Measurements from ENCODE around the gene SSR2.
A peak's percentile ranks its signal among the peaks of the same experiment; 100 is the strongest.

DNA sequence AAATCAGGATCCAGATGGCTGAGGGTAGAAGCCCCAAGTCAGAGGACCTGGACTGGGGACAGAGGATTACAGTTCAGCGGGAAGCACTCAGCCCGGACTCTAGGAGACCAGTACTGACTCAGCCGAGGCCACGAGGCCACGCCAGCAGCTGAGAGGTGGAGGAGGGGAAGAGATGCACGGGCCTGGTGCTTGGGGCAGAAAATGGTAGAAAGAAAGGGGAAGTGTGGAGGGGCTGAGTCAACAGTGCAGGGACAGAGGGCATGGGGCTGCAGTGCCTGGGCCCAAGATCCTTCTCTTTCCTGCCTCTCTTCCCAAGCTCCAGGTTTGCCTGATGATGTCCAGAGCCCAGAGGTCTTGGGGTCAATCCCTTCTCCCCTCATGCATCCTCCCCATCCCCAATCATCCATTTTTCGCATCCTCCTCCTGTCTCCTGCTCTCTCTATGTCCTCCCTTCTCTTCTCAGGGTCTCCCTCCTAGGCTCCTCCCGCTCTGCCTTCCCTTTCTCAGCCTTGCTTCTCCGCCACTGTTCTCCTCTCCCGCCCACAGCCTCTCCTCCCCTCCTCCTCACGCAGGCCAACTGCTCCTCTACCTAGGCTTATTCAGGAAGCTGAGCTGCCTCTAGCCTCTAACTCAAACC is 50.1 kb downstream of the SSR2 start:
- TF ChIP-seq, protein P1, sequence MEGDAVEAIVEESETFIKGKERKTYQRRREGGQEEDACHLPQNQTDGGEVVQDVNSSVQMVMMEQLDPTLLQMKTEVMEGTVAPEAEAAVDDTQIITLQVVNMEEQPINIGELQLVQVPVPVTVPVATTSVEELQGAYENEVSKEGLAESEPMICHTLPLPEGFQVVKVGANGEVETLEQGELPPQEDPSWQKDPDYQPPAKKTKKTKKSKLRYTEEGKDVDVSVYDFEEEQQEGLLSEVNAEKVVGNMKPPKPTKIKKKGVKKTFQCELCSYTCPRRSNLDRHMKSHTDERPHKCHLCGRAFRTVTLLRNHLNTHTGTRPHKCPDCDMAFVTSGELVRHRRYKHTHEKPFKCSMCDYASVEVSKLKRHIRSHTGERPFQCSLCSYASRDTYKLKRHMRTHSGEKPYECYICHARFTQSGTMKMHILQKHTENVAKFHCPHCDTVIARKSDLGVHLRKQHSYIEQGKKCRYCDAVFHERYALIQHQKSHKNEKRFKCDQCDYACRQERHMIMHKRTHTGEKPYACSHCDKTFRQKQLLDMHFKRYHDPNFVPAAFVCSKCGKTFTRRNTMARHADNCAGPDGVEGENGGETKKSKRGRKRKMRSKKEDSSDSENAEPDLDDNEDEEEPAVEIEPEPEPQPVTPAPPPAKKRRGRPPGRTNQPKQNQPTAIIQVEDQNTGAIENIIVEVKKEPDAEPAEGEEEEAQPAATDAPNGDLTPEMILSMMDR (IDR thresholded peaks at IDR 0.05): no peak
- TF ChIP-seq POLR2A (IDR thresholded peaks at IDR 0.05) (no peak), EP300 (IDR thresholded peaks at IDR 0.05) (peak in 1 of 2 donors; percentile 65)
